HG03095 (cell line): Measurements from ENCODE around the gene GUCY1A2.
A peak's percentile ranks its signal among the peaks of the same experiment; 100 is the strongest.

ENCODE experiments used
- ATAC-seq: cut with Tn5 transposase; IDR thresholded peaks from one replicate; pipeline ENCODE4 v1.9.1; 2021; ENCODE audit warnings: moderate library complexity; ENCODE audit not compliant: unreplicated experiment

The GUCY1A2 gene

GRCh38 chr11:106761745-106762144 is 256.5 kb downstream of the GUCY1A2 start:
- no peak for ATAC-seq

DNA sequence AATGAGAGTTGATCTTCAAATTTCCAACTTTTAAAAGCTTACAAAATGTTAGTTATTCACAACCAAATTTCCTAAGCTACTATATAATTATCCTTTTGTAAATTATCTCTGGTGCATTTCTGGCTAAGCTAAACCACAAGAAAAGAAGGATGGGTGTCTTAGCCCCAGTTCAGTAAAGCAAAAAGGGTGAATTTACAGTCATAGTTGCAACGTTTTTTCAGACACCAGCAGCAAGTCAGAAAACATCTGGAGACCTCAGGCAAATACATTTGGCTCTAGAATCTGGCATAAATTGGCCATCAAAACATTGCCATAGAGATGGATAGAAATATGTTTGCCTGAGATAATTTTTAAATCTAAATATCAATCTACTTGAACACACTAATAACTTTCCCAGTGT is 257.0 kb downstream of the GUCY1A2 start:
- no peak for ATAC-seq

- no peak for ATAC-seq
These were observed 270.2 kb downstream of the GUCY1A2 start for GRCh38 chr11:106748059-106748458.

- no peak for ATAC-seq
These were observed 272.3 kb downstream of the GUCY1A2 start for GRCh38 chr11:106745941-106746340.

DNA sequence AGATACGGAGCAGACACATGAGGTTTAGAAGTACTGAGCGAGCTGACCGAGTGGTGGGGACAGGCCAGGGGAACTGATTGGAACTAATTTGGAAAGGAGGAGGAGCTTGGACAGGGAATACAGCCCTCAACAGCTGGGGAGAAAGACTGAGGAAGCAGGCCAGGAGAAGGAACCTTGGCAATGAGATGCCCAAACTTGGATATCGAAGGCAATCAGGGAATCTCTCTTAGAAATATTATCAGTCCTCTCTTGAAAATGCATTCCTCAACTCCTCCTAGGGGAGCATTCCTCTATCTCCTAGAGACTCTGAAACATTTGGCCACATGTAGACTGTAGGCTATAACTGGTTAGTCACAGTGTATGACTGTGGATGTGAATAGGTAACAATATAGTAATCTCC is 284.6 kb downstream of the GUCY1A2 start:
- ATAC-seq, result no peak

GRCh38 chr11:106728859-106729258 is 289.4 kb downstream of the GUCY1A2 start:
- no peak for ATAC-seq

GRCh38 chr11:106728379-106728778 is 289.9 kb downstream of the GUCY1A2 start:
- ATAC-seq, result no peak

- ATAC-seq, result no peak
These were observed 291.0 kb downstream of the GUCY1A2 start for GRCh38 chr11:106727256-106727655.

GRCh38 chr11:106724293-106724892 is 293.9 kb downstream of the GUCY1A2 start:
- no peak for ATAC-seq

- no peak for ATAC-seq
These were observed 295.2 kb downstream of the GUCY1A2 start for GRCh38 chr11:106723071-106723470.

DNA sequence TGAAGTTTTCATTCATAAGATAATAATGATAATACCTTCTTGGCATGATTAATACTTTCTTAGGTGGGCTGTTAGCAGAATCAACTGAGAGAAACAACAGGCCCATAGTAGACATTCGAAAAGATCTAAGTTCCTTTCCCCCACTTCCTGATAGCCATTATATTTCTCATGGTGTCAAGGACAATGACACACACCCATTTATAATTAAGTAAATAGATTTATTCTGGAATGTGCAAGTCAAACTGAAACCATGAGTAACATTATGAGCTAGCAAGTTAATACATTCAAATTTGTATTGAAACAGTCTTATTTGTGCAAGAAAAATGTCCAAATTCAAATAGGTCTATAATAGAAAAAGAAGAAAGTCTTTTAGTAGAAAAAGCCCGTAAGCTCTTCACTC is 301.1 kb downstream of the GUCY1A2 start:
- ATAC-seq, result no peak

DNA sequence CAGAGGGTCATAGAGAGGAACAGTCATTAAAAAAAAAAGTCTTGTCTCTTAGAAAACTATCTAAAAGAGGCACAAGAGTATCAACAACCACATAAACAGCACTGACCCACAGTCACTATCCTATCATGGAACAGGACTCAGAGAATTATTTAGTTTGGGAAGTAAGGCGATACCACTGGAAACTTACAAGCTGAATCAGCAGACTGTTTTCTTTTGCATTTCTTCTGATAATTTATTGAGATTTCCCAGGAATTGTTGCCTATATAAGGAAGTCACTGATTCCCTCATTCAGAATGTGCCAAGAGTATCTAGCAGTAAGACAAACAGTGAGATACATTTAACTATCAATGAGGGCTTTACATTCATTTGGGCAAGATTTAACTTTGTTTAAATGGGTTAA is 304.1 kb downstream of the GUCY1A2 start:
- ATAC-seq, result no peak

GRCh38 chr11:106708348-106708747 is 309.9 kb downstream of the GUCY1A2 start:
- no peak for ATAC-seq

GRCh38 chr11:106706355-106706754 is 311.9 kb downstream of the GUCY1A2 start:
- ATAC-seq, result no peak

DNA sequence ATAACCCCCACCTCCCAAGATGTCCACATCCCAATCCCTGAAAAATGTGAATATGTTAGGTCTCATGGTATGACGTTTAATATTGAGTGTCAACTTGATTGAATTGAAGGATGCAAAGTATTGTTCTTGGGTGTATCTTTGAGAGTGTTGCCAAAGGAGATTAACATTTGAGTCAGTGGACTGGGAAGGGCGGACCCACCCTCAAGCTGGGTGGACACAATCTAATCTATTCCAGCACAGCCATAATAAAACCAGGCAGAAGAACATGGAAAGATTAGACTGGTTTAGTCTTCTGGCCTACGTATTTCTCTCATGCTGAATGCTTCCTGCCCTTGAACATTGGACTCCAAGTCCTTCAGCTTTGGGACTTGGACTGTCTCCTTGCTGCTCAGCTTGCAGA is 315.5 kb downstream of the GUCY1A2 start:
- no peak for ATAC-seq

- ATAC-seq, result no peak
These were observed 321.2 kb downstream of the GUCY1A2 start for GRCh38 chr11:106697058-106697457.

GRCh38 chr11:106695506-106695905 is 322.8 kb downstream of the GUCY1A2 start:
- ATAC-seq, result no peak

DNA sequence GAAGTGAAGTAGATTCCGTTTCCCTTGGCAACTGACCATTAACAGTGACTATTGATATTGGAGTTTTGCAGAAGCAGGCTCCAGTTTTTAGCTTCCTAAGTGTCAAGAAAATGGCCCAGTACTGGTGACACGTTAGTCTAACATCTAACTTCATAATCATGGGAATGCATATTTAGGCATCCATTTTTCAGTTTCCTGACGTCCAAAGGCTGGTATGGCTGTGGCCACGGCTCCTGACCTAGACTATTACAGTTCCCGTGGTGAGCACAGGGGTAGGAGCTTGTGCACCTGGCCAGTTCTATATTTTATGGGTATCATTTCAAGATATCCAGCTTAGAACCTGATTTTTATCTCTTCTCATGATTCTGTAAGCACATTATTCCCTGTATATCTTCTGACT is 323.8 kb downstream of the GUCY1A2 start:
- ATAC-seq, result no peak

DNA sequence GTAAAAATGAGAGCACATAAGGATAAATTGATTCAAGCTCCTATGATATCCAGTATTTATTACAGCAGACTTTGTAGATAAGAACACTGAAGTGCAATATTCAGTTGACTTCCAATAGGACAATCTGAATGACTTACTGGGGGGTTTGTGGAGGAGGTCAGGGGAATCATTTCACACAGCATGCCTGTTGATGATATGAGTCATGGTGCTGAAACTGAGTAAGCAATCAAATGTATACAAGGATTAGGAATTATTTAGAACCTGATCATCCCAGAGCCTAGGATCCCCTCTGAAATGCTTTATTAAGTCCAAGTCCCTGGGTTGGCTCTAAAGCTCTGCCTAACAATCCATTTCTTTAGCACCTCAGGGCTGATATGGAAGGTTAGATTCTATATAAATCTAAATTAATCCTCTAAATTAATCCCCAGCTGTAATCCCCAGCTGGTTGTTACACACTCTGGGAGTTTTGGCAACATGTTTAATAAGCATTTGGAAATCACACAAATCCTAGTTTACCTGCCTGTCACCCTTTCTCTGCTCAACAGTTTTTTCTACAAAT is 326.4 kb downstream of the GUCY1A2 start:
- no peak for ATAC-seq

DNA sequence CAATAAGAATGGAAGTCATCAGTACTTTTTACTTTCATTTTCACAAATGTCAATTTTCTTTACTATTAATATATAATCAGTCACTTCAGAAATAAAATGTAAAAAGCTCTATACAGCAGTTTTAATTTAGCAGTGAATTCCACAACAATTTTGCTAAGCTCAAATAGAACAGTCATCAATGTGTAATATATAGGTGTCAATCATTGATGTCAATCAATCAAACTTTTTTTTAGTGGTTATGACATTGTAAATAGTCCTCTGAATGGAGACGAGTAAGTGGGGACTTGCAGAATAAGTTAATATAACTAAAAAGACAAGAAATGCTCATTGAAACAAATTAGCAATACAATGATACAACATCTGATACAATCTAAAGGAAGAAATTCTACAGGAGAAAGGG is 327.4 kb downstream of the GUCY1A2 start:
- no peak for ATAC-seq

DNA sequence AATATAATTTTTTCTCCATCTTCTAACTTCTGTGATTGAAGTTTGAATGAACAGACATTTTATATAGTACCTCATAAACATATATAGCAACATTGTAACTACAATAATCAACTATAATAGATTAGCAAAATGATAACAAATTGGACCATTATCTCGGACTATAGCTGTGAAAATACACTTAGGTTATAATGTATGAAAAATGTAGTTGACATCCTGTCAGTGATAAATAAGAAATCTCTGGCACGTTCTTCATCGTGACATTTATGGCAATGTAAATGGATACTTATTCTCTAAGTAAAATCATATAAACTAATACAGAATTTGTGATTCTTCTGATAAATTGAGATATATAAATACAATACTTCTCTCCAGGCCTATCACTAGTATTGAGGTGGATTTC is 333.3 kb downstream of the GUCY1A2 start:
- ATAC-seq, result no peak

- peak; percentile 71 for ATAC-seq
These were observed 334.8 kb downstream of the GUCY1A2 start for GRCh38 chr11:106683435-106683834.

DNA sequence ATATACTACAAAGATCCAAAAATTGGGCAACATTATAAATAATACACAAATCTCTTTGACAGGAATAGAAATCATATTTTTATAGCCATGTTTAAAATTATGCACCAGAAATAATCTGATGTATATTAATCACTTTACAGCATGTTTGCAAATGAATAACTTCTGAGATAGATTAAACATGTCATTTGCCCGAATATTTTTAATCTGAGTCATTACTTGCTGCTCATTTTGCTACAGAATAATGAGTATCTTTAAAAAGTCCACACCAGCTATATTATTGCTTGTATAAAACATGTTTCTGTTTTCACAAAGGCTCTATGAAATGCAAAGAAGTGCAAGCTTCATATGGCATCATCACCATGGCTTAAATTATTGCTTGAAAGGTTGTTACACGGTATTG is 336.8 kb downstream of the GUCY1A2 start:
- no peak for ATAC-seq
